CD4-positive, alpha-beta memory T cell (primary cell): Measurements from ENCODE around the gene CHRNA4. TPM values are rescaled to one million over a fixed set of nuclear protein-coding genes. Genes with fewer than 3 reads are reported as not detected.

Experiments used
- CTCF ChIA-PET: fragments of 350-600 bp; sonication (Branson Sonifier 250); formaldehyde crosslinking; loops from one replicate; lab custom pipeline; 2021; ENCODE audit warnings: inconsistent platforms; ENCODE audit not compliant: partially characterized antibody; lab: Charles Lee
- POLR2A ChIA-PET: fragments of 350-600 bp; sonication (Branson Sonifier 250); formaldehyde crosslinking; loops from one replicate; lab custom pipeline; 2021; ENCODE audit not compliant: partially characterized antibody; lab: Charles Lee
- DNase-seq, 5 donors: peaks; one replicate each; pipeline versions ENCODE4 v3.0.0 to v3.0.0-alpha.2; 2020 to 2022; ENCODE audit warnings: mixed read lengths in 1 of 5
- H3K27ac ChIP-seq: one replicate; pipeline ENCODE4 v1.7.0; 2013; ENCODE audit warnings: low read depth, low read length
- H3K27me3 ChIP-seq: 2 replicates; pipeline ENCODE4 v1.7.0; 2013; ENCODE audit warnings: mild to moderate bottlenecking, low read length, moderate library complexity; ENCODE audit not compliant: insufficient read depth
- H3K36me3 ChIP-seq: 2 replicates; pipeline ENCODE4 v1.7.0; 2013; ENCODE audit warnings: mild to moderate bottlenecking, low read length, moderate library complexity; ENCODE audit not compliant: insufficient read depth
- H3K4me1 ChIP-seq: 2 replicates; pipeline ENCODE4 v1.7.0; 2013; ENCODE audit warnings: mild to moderate bottlenecking, low read length, moderate library complexity; ENCODE audit not compliant: insufficient read depth
- H3K4me3 ChIP-seq, 2 donors: one replicate each; pipeline ENCODE4 v1.7.0; 2013; ENCODE audit warnings: low read length in 2 of 2, mild to moderate bottlenecking in 1 of 2
- H3K9me3 ChIP-seq, 2 donors: one replicate each; pipeline ENCODE4 v1.7.0; 2013; ENCODE audit warnings: low read length in 2 of 2, control low read depth in 1 of 2; ENCODE audit not compliant: control insufficient read depth in 1 of 2
- H3K27ac Mint-ChIP-seq, 7 donors: one replicate each; pipeline ENCODE4 v1.8.0; 2020 to 2021; ENCODE audit warnings: mixed read lengths in 7 of 7, mild to moderate bottlenecking in 6 of 7, inconsistent platforms in 3 of 7, moderate library complexity in 3 of 7
- H3K27me3 Mint-ChIP-seq, 2 donors: one replicate each; pipeline ENCODE4 v1.8.0; 2020 to 2021; ENCODE audit warnings: mixed read lengths in 2 of 2
- H3K36me3 Mint-ChIP-seq, 2 donors: one replicate each; pipeline ENCODE4 v1.8.0; 2020 to 2021; ENCODE audit warnings: mixed read lengths in 2 of 2, inconsistent platforms in 1 of 2, mild to moderate bottlenecking in 1 of 2
- H3K4me1 Mint-ChIP-seq, 4 donors: one replicate each; pipeline ENCODE4 v1.8.0; 2020 to 2021; ENCODE audit warnings: mixed read lengths in 4 of 4, mild to moderate bottlenecking in 1 of 4
- H3K4me3 Mint-ChIP-seq, 8 donors: one replicate each; pipeline ENCODE4 v1.8.0; 2020 to 2021; ENCODE audit warnings: mixed read lengths in 8 of 8, mild to moderate bottlenecking in 7 of 8, moderate library complexity in 6 of 8, inconsistent platforms in 3 of 8
- H3K9me3 Mint-ChIP-seq, 8 donors: one replicate each; pipeline ENCODE4 v1.8.0; 2020 to 2021; ENCODE audit warnings: mixed read lengths in 8 of 8, mild to moderate bottlenecking in 5 of 8, inconsistent platforms in 3 of 8, moderate library complexity in 1 of 8
- intact Hi-C: fragments of 100-400 bp; cut with micrococcal nuclease; formaldehyde crosslinking; loops from one replicate; pipeline ENCODE4 v1.15.1; 2023
- polyA plus RNA-seq, 2 donors: library from polyadenylated mRNA; unstranded; fragments of 300-500 nt; fragmentation: Illumina TruSeq; gene quantifications; one replicate each; pipeline ENCODE4 v1.2.3, GENCODE V29; 2021
- total RNA-seq, 2 experiments: library from RNA; stranded (reverse); gene quantifications; one replicate each; pipeline ENCODE4 v1.2.3, GENCODE V29; 2021

CHRNA4 gene
- total and polyA plus RNA-seq, 4 experiments from 2014 or later: not detected

DNA sequence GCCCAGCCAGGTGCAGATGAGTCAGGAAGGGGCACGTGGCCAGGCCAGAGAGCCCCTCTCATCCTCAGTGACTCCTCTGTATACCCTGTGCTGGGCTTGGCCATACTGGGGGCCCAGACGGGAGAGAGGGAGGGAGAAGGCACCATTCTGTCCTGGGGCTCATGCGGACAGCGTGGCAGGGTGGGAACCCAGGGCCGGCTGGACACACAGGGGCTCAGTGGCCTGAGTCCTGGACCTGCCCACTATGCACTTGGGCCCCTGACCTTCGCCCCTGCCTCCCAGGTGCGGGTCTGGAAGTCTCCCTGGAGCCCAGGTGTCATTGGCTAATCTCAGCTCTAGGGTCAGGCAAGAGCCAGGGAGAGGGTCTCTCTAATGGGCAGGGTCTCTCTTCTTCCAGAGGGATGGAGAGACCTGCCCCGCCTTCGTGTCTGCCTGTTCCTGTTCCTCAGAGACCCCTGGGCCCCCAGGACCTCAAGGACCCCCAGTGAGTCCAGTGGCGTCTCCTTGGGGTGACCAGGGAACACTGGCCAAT lies 40.5 kb downstream of the CHRNA4 start:
- Histone ChIP-seq H3K4me3 (no peak overlapping the region), H3K4me1 (peaks cover 3% of the 10 kb centered on the region), H3K27me3 (no peaks in the 10 kb centered on the region), H3K36me3 (no peaks in the 10 kb centered on the region), H3K27ac (no peak overlapping the region), H3K9me3 (no peaks in the 10 kb centered on the region)
- no peaks in the 10 kb centered on the region for H3K9me3 Mint-ChIP-seq
- DNase-seq: no peak
- H3K27ac Mint-ChIP-seq: no peak overlapping the region
- H3K27me3 Mint-ChIP-seq: peaks cover 3 to 4% of the 10 kb centered on the region in 2 donors
- H3K4me3 Mint-ChIP-seq: no peak overlapping the region
- intact Hi-C loops: no loop called here
- CTCF ChIA-PET: no interaction called here
- H3K36me3 Mint-ChIP-seq: no peaks in the 10 kb centered on the region
- POLR2A ChIA-PET: no interaction called here
- H3K4me1 Mint-ChIP-seq: no peaks in the 10 kb centered on the region

DNA sequence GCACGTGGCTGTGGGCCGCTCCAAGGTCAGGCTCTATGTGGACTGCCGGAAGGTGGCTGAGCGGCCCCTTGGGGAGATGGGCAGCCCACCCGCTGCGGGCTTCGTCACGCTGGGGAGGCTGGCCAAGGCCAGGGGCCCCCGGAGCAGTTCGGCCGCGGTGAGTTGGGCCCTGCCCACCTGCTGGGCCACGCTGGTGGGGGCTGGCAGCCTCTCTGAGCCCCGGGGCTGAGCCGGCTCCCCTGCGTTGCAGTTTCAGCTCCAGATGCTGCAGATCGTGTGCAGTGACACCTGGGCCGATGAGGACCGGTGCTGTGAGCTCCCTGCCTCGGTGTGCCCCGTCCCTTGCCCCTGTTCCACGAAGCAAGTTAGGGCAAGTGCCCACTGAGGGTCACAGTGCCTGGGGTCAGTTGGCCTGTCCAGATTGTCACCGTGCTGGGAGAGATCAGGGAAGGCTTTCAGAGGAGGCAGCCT lies 41.1 kb downstream of the CHRNA4 start:
- Mint-ChIP-seq H3K9me3 (no peaks in the 10 kb centered on the region), H3K4me1 (no peaks in the 10 kb centered on the region), H3K27ac (no peak overlapping the region), H3K4me3 (no peak overlapping the region), H3K27me3 (peaks cover 3 to 4% of the 10 kb centered on the region in 2 donors), H3K36me3 (no peaks in the 10 kb centered on the region)
- CTCF ChIA-PET: no interaction called here
- H3K4me3 ChIP-seq: no peak overlapping the region
- no peaks in the 10 kb centered on the region for H3K36me3 ChIP-seq
- no peaks in the 10 kb centered on the region for H3K27me3 ChIP-seq
- H3K4me1 ChIP-seq: no peaks in the 10 kb centered on the region
- POLR2A ChIA-PET: no interaction called here
- H3K27ac ChIP-seq: no peak overlapping the region
- no peaks in the 10 kb centered on the region for H3K9me3 ChIP-seq
- intact Hi-C loops: no loop called here
- DNase-seq: no peak

DNA sequence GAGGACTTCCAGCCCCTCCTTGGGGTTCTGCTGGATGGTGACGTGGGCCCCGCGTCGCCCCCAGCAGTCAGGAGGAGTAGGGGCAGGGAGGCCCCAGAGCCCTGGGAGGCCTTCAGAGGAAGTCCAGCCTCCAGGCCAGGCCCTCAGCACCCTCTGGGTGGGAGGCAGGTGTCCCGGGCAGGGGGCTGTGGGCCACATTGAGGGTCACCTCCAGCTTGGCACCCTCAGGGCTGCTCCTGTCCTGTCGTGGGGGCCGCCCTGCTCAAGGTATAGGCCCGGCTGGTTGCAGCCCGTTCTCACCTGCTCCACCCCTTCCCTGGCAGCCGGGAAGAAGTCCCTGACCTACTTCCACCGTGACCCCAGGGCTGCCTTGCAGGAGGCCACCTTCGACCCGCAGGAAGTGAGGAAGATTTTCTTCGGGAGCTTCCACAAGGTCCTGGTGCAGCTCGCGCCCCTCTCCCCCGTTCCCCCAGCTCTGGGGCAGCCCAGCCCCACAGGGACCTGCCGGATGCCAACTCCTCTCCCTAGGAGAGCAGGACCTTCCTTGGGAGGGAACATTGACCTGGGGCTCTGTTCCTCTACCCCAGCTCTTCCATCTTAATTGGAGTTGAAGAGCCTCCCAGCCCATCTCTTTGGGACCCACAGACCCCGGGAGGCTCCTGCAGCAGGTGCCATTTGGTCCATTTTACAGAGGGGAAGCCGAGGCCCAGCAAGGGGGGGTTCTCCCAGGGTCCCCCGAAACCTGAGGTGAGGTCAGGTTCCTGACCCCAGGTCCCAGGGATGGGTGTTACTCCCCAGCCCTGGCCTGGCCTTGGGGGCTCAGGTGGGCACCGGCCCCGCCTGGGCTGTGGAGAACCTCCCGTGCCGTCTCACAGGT lies 41.7 kb downstream of the CHRNA4 start:
- Mint-ChIP-seq H3K27me3 (peaks cover 3 to 4% of the 10 kb centered on the region in 2 donors), H3K9me3 (no peaks in the 10 kb centered on the region), H3K4me1 (no peaks in the 10 kb centered on the region), H3K27ac (no peak overlapping the region), H3K36me3 (no peaks in the 10 kb centered on the region), H3K4me3 (no peak overlapping the region)
- H3K27me3 ChIP-seq: no peaks in the 10 kb centered on the region
- H3K4me3 ChIP-seq: no peak overlapping the region
- H3K36me3 ChIP-seq: no peaks in the 10 kb centered on the region
- intact Hi-C loops: no loop called here
- H3K4me1 ChIP-seq: no peaks in the 10 kb centered on the region
- ChIA-PET CTCF (no interaction called here), POLR2A (no interaction called here)
- no peak overlapping the region for H3K27ac ChIP-seq
- H3K9me3 ChIP-seq: no peaks in the 10 kb centered on the region
- no peak for DNase-seq

DNA sequence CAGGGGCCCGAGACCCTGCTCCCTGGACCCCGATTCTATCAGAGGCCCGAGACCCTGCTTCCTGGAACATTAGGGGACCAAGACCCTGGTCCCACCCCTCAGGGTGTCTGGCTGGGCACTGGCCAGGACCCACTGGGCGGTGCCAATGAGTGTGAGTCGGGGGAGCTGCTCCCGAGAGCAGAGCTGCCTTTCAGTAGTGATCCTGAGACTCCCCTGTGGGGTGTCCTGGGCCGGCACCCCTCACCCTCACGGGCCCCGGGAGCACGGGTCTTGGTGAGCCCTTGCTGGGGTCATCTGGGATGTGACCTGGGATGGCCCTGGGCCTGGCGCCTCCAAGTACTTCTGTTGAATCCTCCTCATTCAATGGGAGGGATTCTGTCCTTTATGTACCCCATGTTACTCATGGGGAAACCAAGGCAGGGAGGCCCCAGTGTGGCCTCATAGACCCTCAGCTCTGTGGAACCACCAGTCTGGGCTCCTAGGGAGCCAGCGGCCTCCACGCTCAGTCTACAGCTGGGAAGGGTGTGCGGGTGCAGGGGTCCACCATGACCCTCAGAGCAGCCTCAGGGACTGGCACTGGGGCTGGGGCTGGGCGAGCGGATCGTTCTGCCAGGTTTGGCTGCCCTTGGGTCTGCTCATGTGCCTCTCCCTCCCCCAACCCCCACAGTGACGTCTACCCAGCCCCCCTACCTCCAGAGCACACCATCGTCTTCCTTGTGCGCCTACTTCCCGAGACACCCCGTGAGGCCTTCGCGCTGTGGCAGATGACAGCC lies 42.6 kb downstream of the CHRNA4 start:
- peaks cover 3 to 4% of the 10 kb centered on the region in 2 donors for H3K27me3 Mint-ChIP-seq
- no peaks in the 10 kb centered on the region for H3K9me3 Mint-ChIP-seq
- intact Hi-C loops: no loop called here
- no peaks in the 10 kb centered on the region for H3K36me3 ChIP-seq
- ChIA-PET CTCF (no interaction called here), POLR2A (no interaction called here)
- H3K4me3 ChIP-seq: no peak overlapping the region
- no peak overlapping the region for H3K27ac Mint-ChIP-seq
- no peaks in the 10 kb centered on the region for H3K9me3 ChIP-seq
- no peak overlapping the region for H3K4me3 Mint-ChIP-seq
- DNase-seq: no peak
- no peaks in the 10 kb centered on the region for H3K4me1 ChIP-seq
- H3K36me3 Mint-ChIP-seq: no peaks in the 10 kb centered on the region
- H3K27me3 ChIP-seq: no peaks in the 10 kb centered on the region
- no peak overlapping the region for H3K27ac ChIP-seq
- H3K4me1 Mint-ChIP-seq: no peaks in the 10 kb centered on the region

DNA sequence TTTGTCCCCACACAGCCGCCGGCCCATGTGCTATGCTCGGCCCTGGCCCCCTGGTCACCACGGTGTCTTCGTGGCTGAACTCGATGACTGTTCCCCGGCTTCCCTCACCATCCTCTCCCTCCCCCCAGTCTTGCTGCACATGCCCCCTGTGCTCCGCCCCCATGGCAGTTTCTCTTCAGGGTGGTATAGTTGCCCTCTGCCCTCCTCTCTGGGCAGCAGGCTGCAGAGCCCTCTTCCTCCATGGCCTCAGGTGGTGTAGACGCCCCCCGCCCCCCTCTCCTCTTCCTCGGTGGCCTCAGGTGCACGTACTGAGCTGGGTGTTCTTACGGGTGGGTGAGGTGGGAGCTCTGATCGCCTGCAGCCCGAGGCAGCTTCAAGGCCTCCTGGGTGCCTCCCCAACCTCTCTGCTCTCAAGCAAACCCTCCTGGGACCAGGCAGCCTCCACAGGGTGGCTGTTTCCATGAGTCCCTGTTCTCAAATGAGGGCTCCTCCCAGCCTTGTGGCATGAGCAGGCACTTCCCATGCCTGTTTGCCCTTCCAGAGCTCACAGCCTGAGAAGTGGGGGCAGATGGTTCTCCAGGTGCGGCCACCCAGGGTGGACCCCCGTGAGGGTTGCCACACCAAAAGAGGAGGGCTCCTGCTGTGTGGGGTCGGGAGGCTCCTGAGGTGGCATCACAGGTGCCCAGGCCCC lies 43.4 kb downstream of the CHRNA4 start:
- Mint-ChIP-seq H3K4me3 (no peak overlapping the region), H3K27me3 (peaks cover 0 to 2% of the 10 kb centered on the region in 2 donors), H3K4me1 (no peaks in the 10 kb centered on the region), H3K9me3 (no peaks in the 10 kb centered on the region), H3K27ac (no peak overlapping the region), H3K36me3 (no peaks in the 10 kb centered on the region)
- Histone ChIP-seq H3K9me3 (no peaks in the 10 kb centered on the region), H3K36me3 (no peaks in the 10 kb centered on the region), H3K4me3 (no peak overlapping the region), H3K27ac (no peak overlapping the region), H3K27me3 (no peaks in the 10 kb centered on the region), H3K4me1 (no peaks in the 10 kb centered on the region)
- CTCF ChIA-PET: no interaction called here
- no peak for DNase-seq
- intact Hi-C loops: no loop called here
- POLR2A ChIA-PET: no interaction called here

DNA sequence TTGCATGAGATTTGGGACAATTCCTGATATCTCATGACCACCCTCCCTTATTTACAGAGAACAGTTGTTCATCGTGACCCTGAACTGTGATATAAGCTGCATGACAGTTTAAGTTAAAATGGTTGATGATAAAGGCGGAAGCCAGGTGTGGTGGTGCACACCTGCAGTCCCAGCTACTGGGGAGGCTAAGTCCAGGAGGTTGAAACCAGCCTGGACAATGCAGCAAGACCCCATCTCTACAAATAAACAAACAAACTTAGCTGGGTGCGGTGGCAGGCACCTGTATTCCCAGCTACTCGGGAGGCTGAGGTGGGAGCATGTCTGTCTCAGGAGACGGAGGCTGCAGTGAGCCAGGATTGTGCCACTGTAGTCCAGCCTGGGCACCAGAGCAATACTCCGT lies 44.1 kb downstream of the CHRNA4 start:
- DNase-seq: no peak
- H3K4me1 Mint-ChIP-seq: no peaks in the 10 kb centered on the region
- no peaks in the 10 kb centered on the region for H3K9me3 Mint-ChIP-seq
- no peaks in the 10 kb centered on the region for H3K36me3 ChIP-seq
- H3K4me1 ChIP-seq: no peaks in the 10 kb centered on the region
- no peak overlapping the region for H3K27ac ChIP-seq
- intact Hi-C loops: no loop called here
- CTCF ChIA-PET: no interaction called here
- no peak overlapping the region for H3K4me3 Mint-ChIP-seq
- H3K27ac Mint-ChIP-seq: no peak overlapping the region
- H3K27me3 ChIP-seq: no peaks in the 10 kb centered on the region
- no peaks in the 10 kb centered on the region for H3K36me3 Mint-ChIP-seq
- H3K27me3 Mint-ChIP-seq: peaks cover 0 to 2% of the 10 kb centered on the region in 2 donors
- H3K9me3 ChIP-seq: no peaks in the 10 kb centered on the region
- POLR2A ChIA-PET: no interaction called here
- no peak overlapping the region for H3K4me3 ChIP-seq

DNA sequence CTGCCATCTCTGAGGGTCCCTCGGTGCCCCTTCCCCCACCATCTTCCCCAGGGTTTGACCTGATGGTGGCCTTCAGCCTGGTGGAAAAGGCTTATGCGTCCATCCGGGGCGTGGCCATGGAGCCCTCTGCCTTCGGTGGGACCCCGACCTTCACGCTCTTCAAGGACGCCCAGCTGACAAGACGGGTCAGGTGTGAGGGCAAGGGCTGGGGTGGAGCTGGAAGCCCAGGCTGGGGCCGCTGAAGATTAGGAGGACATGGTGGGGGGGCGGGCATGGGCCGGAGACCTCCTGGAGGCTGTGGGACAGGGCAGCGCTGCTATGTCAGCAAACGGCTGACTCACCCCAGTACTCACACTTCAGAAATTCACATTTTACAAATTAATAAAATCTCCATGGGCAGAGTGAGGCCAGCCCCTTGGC lies 44.6 kb downstream of the CHRNA4 start:
- no peak overlapping the region for H3K27ac ChIP-seq
- Mint-ChIP-seq H3K36me3 (no peaks in the 10 kb centered on the region), H3K27me3 (peaks cover 0 to 2% of the 10 kb centered on the region in 2 donors), H3K4me3 (no peak overlapping the region), H3K4me1 (no peaks in the 10 kb centered on the region), H3K27ac (no peak overlapping the region), H3K9me3 (no peaks in the 10 kb centered on the region)
- H3K4me1 ChIP-seq: no peaks in the 10 kb centered on the region
- intact Hi-C loops: no loop called here
- H3K36me3 ChIP-seq: no peaks in the 10 kb centered on the region
- DNase-seq: no peak
- no peaks in the 10 kb centered on the region for H3K27me3 ChIP-seq
- CTCF ChIA-PET: no interaction called here
- H3K4me3 ChIP-seq: no peak overlapping the region
- H3K9me3 ChIP-seq: no peaks in the 10 kb centered on the region
- POLR2A ChIA-PET: no interaction called here
